ENCODE data around the gene GAL3ST2.
"Not testable (repeated sequence)": the region's sequence is repeated elsewhere in the genome, so short reads cannot be mapped to it uniquely, and the experiment has no call there.

The GAL3ST2 gene

DNA sequence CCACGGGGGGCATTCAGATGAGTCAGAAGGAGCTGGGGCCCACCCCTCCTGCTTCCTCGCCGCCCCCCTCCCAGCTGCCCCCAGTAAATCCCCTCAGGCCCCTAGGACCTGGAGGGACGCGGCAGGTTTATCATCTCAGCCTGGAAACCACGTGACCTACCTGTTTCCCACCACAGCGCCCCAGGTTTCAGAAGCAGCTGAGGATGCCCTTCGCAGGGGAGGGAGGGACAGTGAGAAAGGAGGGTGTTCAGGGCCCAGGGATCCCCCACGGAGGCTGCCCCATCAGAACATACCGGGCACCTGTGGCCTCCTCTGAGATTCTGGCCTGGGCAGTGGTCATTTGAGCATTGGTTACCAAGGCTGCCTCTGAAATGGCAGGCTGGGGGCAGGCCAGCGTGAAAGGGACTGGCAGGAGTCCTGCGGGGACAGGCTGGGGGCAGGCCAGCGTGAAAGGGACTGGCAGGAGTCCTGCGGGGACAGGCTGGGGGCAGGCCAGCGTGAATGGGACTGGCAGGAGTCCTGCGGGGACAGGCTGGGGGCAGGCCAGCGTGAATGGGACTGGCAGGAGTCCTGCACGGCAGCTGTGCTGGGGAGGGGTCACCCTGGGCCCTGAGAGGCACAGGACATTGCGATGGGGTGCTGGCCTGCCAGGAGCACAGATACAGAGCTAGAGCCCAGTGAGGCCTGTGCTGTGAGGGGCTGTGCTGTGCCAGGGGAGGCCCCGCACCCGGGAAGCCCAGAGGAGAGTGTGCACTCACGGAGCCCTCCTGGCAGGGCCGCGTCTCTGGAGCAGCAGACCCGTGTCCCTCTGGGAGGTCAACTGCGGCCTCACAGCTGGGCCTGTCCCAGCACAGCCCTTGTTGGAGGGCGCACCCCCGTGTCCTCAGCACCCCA, 33.9 kb downstream of the GAL3ST2 start:
- DNase-seq: no peak

DNA sequence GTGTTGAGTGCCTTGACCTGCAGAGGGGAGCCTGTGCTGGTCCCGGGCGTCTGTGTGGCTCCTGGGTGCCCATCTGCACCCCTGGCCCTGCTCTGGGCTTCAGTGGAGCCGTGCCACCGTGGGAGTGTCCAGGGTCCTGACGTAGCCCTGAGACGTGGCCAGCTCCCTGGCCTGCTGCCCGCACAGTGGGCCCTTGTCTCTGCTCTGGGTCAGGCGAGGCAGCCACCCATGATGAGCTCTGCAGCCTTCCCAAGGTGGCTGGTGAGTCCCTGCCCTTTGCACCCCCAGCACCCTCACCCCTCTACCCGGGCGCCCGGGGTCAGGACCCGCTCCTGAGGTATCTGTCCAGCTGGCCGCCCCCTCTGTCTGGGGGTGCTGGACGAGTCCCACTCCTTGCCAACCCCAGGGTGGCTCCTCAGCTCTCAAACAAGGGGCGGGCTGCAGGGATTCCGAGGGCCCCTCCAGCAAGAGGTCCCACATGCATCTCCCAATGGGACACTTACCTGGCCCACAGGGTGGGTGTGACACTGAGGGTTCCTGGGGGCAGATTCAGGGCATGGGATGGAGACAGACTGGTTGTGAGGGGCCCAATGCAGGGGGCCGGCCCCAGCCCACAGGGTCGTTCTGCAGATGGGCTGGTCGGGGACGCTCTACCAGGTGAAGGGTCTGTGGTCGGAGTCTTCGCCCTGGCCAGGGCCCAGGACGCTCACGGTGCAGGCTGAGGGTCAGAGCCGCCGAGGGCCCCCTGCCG, 34.8 kb downstream of the GAL3ST2 start:
- DNase-seq: no peak

DNA sequence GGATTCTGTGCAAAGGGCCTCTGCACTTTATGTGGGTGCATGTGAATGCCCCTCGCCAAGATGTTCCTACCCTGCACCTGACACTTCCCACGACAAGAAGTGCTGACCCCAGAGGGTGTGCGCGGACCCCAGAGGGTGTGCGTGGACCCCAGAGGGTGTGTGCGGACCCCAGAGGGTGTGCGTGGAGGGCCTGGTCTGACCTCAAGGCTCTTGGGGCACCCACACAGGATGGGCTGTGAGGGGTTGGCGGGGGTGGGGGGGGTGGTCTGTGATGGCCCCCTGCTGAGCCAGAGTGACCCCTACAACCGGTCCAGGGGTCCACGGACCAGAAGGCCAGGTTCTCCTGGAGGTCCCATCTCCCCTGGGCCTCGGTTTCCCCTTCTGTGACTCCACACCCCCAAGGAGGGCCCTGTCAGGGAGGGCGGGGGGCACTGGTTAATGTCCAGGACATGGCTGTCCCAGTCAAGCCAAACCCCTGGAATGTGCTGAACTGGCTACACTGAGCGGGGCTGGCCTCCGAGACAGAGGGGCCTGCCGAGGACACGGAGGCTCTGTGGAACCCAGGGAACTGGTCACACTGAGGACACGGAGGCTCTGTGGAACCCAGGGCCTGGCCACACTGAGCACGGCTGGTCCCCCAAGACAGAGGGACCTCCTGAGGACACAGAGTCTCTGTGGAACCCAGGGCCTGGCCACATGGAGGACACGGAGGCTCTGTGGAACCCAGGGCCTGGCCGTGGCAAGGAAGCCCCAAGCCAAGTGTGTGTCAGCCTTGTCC, 35.5 kb downstream of the GAL3ST2 start:
- DNase-seq: no peak

DNA sequence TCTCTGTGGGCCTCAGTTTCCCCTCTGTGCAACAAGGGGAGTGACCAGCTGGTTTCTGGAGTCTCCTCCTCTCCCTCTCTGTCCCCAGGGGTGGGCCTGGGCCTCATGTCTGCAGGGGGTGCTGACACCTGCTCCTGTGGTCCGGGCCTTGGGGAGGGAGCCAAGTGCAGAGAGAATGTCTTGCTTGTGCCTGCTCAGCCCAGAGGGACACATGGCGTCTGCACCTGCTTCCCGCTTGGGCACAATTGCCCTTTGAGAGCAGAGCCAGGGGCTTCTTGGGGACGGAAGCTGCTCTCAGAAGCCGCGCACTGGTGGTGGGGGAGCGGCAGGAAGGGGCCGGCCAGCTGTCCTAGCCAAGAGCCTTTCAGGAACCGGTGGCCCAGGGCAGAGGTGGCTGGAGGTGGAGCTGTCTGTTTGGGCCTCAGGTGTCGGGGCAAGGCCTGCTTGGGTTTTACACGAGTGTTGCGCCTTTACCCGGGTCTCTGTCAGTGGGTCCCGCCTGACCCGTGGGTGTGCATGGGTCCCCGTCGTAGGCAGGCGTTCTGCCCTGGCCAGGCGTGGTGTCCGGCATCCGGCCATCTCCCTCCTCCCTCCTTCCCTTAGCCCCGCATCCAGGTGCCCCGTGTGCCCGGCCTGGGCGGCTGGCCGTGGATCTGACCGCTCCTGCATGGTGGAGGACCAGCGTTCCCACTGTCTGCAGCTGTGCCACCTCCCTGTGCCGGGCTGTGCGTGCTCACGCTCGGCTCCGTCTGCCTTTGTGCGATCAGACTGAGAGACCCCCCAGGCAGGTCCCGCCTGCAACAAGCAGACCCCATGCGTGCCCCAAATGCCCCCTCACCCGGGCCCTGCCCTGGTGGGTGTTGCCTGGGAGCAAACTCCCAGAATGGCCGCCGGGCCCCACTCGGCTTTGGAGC, 36.4 kb downstream of the GAL3ST2 start:
- DNase-seq: no peak

DNA sequence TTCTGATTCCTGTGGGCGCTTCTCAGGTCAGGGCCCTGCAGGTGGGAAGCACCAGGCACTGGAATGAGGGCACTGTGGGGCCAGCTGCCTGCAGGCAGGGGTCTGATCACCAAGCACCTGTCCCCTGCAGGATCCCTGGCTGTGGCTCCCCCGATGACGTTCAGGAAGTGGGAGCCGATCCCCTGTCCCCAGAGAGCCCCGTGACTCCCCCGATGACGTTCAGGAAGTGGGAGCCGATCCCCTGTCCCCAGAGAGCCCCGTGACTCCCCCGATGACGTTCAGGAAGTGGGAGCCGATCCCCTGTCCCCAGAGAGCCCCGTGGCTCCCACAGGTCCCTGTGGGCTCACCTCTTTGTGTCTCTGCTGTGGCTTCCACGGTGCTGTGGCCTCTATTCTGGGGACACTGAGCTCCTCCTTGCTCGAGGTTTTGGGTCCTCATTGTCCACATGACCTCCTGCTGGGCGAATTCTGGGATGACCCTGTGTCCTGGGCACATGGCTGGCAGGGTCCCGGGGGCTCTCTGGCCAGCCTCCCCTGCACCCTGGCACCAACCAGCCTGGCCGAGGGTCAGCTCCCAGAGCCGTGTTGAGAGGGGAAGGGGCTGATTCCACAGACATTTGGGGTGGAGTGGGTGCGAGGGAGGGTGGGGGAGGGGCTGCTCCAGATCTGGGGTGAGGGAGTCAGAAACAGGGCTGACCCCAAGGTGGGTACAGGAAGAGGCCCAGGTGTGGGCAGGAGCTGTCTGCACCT, 37.2 kb downstream of the GAL3ST2 start:
- no peak for DNase-seq

DNA sequence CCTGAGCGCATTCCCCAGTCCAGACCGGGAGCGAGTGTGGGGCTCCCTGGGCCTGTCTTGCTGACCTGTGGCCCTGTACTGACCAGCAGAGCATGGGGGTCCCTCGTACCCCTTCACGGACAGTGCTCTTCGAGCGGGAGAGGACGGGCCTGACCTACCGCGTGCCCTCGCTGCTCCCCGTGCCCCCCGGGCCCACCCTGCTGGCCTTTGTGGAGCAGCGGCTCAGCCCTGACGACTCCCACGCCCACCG, 37.7 kb downstream of the GAL3ST2 start:
- no peak for DNase-seq

DNA sequence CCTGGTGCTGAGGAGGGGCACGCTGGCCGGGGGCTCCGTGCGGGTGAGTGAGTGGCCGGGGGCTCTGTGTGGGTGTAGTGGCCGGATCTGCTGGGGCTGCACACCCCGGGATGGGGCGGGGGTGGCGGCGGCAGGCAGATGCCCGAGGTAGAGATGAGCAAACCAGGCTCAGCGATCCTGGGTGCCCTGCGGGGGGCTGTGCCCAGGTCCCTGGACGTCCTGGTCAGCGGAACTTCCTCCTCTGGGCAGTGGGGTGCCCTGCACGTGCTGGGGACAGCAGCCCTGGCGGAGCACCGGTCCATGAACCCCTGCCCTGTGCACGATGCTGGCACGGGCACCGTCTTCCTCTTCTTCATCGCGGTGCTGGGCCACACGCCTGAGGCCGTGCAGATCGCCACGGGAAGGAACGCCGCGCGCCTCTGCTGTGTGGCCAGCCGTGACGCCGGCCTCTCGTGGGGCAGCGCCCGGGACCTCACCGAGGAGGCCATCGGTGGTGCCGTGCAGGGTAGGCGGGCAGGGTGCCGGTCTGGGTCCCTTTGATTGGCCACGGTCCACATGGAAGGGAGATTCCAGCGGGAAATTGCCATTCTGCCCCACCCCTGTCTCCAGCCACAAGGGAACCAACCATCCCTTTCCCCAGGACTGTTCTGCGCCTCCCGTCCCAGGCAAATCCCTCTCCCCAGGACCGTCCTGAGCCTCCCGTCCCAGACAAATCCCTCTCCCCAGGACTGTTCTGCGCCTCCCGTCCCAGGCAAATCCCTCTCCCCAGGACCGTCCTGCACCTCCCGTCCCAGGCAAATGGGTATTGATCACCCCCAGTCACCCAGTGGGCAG, 38.2 kb downstream of the GAL3ST2 start:
- no peak for DNase-seq

DNA sequence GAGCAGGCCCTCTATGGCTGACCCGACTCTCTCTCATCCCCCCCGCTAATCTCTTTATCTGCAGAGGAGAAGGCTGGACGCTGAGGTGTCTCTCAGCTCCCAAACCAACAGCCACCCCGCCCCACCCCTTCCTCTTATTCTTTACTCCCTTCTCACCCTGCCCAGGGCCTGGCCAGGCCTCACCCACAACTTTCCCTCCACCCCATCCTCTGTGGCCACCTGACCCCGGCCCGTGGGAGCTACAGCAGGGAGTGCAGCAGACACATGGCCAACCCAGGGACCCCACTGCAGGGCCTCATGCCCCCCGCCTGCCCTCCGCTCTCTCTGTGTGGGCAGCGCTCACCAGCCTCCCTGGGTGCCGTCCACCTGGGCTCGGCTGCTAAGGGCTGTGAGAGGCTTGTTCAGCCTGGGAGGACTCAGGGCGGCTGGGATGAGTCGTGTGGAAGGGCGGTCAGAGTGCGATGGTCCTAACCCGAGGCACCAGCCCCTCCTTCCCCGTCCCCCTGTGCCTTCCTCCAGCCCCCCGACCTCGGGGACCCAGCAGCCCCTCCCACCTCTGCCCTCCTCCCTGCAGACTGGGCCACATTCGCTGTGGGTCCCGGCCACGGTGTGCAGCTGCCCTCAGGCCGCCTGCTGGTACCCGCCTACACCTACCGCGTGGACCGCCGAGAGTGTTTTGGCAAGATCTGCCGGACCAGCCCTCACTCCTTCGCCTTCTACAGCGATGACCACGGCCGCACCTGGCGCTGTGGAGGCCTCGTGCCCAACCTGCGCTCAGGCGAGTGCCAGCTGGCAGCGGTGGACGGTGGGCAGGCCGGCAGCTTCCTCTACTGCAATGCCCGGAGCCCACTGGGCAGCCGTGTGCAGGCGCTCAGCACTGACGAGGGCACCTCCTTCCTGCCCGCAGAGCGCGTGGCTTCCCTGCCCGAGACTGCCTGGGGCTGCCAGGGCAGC, 39.1 kb downstream of the GAL3ST2 start:
- DNase-seq: no peak

DNA sequence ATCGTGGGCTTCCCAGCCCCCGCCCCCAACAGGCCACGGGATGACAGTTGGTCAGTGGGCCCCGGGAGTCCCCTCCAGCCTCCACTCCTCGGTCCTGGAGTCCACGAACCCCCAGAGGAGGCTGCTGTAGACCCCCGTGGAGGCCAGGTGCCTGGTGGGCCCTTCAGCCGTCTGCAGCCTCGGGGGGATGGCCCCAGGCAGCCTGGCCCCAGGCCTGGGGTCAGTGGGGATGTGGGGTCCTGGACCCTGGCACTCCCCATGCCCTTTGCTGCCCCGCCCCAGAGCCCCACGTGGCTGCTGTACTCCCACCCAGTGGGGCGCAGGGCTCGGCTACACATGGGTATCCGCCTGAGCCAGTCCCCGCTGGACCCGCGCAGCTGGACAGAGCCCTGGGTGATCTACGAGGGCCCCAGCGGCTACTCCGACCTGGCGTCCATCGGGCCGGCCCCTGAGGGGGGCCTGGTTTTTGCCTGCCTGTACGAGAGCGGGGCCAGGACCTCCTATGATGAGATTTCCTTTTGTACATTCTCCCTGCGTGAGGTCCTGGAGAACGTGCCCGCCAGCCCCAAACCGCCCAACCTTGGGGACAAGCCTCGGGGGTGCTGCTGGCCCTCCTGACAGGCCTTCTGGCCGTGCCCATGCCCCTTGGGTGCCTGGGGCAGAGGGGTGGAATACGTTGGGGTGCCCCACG, 40.0 kb downstream of the GAL3ST2 start:
- no peak for DNase-seq

DNA sequence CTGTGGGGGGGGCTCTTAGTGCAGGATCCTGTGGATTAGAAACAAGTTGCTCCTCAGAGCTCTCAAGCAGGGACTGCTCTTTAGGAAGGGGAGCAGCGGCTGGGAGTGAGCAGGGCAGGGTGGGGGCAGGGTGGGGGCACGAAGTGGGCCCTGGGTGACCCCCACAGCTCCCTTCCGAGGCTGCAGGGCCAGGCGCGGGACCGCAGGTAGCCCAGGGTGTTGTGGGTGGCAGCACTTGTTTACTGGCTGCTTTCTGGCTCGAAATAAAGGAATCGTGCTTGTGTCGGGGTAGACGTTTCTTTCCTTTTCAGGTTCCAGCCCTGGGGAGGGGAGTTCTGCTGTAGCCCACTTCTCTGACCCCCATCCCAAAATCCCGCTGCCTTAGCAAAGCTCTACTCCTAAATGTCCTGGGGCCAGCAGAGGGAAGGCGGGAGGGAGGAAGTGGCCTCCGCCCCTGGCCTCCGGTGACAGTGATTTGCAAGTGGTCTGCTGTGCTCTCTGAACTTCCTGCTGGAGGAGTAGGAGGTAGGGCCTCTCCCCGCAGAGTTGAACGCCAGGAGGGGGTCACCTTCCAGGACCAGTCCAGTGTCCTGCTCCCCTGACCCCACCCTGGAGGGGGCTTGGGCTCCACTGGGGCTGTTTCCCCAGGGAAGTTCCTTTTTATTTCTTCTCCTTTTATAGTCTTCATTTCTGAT, 40.7 kb downstream of the GAL3ST2 start:
- no peak for DNase-seq

DNA sequence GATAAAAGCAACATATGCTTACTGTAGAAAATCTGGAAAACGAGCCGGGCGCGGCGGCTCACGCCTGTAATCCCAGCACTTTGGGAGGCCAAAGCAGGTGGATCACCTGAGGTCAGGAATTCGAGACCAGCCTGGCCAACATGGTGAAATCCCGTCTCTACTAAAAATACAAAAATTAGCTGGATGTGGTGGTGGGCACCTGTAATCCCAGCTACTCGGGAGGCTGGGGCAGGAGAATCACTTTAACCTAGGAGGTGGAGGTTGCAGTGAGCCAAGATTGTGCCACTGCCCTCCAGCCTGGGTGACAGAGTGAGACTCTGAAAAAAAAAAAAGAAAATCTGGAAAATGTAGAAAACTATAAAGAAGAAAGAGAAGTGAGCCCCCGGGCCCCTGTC, 41.2 kb downstream of the GAL3ST2 start:
- not testable (repeated sequence) for DNase-seq

DNA sequence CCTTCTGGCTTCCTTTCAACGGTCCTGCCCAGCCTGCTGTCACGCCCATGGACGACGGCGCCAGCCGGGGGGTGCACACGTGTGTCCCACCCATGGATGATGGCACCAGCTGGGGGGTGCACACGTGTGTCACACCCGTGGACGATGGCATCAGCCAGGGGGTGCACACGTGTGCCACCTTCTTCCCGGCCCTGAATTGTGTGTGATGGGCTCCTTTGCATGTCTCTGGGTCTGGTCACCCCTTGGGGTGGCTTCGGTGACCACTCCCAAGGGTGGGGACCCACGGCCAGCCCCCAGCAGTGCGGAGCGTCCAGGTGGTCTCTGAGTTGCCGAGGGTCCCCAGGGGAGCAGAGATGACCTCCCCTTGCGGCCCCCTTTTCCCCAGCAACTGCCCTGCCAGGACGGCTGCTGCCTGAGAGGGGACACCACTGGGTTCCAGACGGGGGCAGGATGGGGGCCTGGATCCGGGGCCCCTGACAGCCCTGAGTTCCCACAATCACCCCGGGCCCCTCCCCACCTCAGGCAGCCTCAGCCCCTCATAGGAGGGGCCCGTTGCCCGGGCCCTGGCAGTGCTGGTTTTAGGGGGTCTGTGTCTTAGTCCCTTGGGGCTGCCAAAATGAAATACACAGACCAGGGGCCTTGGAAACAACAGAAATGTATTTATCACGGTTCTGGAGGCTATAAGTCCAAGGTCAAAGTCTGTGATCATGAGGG, 41.8 kb downstream of the GAL3ST2 start:
- no peak for DNase-seq

DNA sequence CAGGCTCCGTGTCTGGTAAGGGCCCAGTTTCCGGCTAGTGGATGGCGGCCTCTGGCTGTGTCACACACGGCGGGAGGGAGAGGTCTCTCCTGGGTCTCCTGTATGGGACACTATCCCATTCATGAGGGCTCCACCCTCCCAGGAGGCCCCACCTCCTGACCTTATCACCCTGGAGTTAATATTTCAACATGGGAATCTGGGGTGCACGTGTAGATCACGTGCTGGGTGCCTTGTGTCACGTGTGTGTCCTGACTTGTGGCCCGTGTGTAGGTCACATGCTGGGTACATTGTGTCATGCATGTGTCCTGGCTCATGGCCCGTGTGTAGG, 42.3 kb downstream of the GAL3ST2 start:
- no peak for DNase-seq

DNA sequence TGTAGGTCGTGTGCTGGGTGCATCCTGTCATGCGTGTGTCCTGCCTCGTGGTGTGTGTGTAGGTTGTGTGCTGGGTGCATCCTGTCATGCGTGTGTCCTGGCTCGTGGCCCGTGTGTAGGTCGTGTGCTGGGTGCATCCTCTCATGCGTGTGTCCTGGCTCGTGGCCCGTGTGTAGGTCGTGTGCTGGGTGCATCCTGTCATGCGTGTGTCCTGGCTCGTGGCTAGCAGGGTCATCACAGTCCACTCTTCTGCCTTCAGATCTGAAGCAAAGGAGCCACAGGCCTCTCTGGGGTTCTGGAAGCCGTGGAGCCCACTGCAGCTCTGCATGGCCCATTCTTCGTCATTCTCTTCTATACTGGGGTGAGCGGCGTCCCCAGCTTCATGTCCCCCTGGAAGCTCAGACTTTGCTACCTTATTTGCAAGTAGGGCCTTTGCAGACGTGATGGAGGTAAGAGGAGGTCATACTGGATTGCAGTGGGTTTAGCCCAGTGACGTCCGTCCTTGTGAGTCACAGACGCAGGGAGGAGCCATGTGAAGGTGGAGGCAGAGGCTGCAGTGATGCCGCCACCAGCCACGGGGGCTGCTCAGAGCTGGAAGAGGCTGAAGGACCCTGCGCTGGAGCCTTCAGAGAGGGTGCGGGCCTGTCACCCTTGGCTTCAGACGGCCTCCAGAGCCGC, 43.5 kb downstream of the GAL3ST2 start:
- not testable (repeated sequence) for DNase-seq

DNA sequence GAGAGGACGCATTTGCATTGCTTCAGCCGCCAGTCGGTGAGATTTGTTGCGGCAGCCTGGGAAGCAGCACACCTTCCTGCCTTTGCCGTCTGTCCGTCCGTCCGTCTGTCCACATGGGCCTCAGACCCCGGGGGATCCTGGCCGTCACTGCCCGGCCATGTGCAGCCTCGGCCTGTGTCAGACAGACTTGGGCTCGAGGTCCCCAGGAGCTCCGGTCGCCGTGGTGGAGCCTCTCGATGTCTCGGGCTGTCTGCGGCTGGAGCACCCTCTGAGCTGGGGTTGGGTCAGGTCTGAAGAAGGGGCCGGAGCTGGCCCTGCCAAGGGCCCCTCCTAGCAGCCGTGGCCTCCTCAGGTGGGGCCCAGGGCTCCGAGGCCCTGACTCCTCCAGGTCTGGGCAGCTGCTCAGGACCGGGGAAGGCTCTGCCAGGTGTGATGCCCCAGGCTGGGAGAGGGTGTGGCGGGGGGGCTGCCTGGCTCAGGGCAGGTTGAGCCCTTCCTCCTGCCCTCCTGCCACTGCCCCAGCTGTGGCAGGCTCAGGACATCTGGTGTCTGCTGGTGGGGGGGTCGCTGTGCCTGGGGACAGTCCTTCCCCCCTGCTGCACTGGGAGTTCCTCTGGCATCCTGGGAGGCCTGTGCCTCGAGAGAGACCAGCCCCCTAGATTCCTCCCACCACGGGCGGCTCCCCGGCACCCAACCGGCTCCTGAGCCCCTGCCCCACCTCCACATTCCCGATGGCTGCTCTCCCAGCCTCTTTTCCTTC, 44.2 kb downstream of the GAL3ST2 start:
- no peak for DNase-seq

DNA sequence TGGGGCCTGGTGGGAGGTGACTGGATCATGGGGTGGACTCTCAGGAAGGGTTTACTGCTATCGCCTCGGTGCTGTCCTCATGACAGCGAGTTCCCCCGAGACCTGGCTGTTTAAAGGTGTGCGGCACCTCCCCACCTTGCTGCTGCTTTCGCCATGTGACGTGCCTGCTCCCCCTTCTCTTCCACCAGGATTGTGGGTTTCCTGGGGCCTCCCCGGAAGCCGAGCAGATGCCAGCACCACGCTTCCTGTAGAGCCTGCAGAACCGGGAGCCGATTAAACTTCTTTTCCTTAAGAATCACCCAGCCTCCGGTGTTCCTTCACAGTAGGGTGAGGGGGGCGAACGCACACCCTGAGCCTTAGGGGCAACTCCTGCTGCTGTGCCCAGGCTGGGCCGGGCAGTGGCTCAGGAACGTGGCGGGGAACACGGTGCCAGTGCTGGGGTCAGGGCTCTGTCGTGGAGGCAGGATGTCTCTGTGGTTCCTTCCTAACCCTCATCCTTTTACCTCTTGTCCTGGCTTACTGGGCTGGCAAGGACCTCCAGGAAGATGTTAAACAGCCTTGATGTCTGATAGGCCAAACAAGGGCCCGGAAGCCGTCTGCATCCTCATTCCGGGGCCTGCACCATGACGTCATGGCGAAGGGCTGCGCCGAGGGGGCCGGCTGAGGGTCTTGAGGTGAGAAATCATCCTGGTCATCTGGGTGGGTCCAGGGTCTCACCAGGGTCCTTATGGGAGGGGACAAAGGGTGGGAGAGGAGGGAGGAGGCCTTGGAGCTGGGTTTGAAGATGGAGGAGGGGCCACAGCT, 45.0 kb downstream of the GAL3ST2 start:
- no peak for DNase-seq
